Upper lobe of right lung (tissue), 1 donor: ENCODE results near the gene JAML. TPM values are rescaled to one million over a fixed set of nuclear protein-coding genes. Genes with fewer than 3 reads are reported as not detected.

ENCODE experiments used
- ATAC-seq: fragments of 200-7000 bp; cut with Tn5 transposase; one replicate; pipeline ENCODE4 v1.9.1; 2020; ENCODE audit warnings: mild to moderate bottlenecking, moderate library complexity
- DNase-seq: peaks from one replicate; pipeline ENCODE4 v3.0.0-alpha.2; 2020
- H3K27ac ChIP-seq: fragments of 200-600 bp; one replicate; pipeline ENCODE4 v1.8.0; 2022
- H3K27me3 ChIP-seq: fragments of 200-600 bp; one replicate; pipeline ENCODE4 v1.8.0; 2022; ENCODE audit warnings: mild to moderate bottlenecking
- H3K36me3 ChIP-seq: fragments of 200-600 bp; one replicate; pipeline ENCODE4 v1.8.0; 2022
- H3K4me1 ChIP-seq: fragments of 200-600 bp; one replicate; pipeline ENCODE4 v1.8.0; 2022
- H3K4me3 ChIP-seq: fragments of 200-600 bp; one replicate; pipeline ENCODE4 v1.8.0; 2022; ENCODE audit warnings: mild to moderate bottlenecking
- H3K9me3 ChIP-seq: fragments of 200-600 bp; one replicate; pipeline ENCODE4 v1.8.0; 2022
- CTCF ChIP-seq: fragments of 200-600 bp; IDR thresholded peaks from one replicate; pipeline ENCODE4 v1.8.0; 2022; ENCODE audit warnings: antibody characterized with exemption
- intact Hi-C: fragments of 100-400 bp; cut with DNase I; formaldehyde crosslinking; loops from one replicate; pipeline ENCODE4 v1.11.0; 2022
- total RNA-seq: library from RNA; stranded (reverse); fragmentation: NEBNext Ultra II Directional; extraction: Animal tissue kit (Norgen Biotek cat#: 25700); gene quantifications from one replicate; pipeline ENCODE4 v1.2.1, GENCODE V29; 2021
- donor health status: DM: no; HTN: yes; CAD: no; lungs with severe emphysema.

JAML gene
- total RNA-seq, 1 donor from 2014 or later: 87.9 TPM

- no peaks in the 10 kb centered on the region for H3K4me1 ChIP-seq
- H3K36me3 ChIP-seq: no peaks in the 10 kb centered on the region
- no peaks in the 10 kb centered on the region for H3K9me3 ChIP-seq
- peak overlapping the region; percentile 70 for H3K4me3 ChIP-seq
- peak; percentile 56 for DNase-seq
- intact Hi-C loops: no loop called here
- TF ChIP-seq CTCF: no peak
- H3K27me3 ChIP-seq: peaks cover 9% of the 10 kb centered on the region
- no peak for ATAC-seq
- no peak overlapping the region for H3K27ac ChIP-seq
Measured at GRCh38 chr11:118144301-118145268, 80.2 kb downstream of the JAML start.

Other genes starting within 250 kb of the JAML start
- gene IL10RA, start 238.6 kb downstream of the JAML start, total RNA-seq: 33.8 TPM
- gene TMPRSS4, start 147.9 kb downstream of the JAML start, total RNA-seq: 3.0 TPM
- not detected for gene SMIM35, start 138.0 kb downstream of the JAML start, total RNA-seq
- gene SCN4B, start 72.2 kb downstream of the JAML start, total RNA-seq: 7.2 TPM
- 2.5 TPM for gene SCN2B, start 48.4 kb downstream of the JAML start, total RNA-seq
- gene MPZL3, start 27.4 kb upstream of the JAML start, total RNA-seq: 11.8 TPM
- gene MPZL2, start 39.3 kb upstream of the JAML start, total RNA-seq: 119 TPM
- 14.5 TPM for gene CD3E, start 79.7 kb upstream of the JAML start, total RNA-seq
- 8.5 TPM for gene CD3D, start 117.7 kb upstream of the JAML start, total RNA-seq
- gene CD3G, start 119.3 kb upstream of the JAML start, total RNA-seq: 6.5 TPM
- gene UBE4A, start 134.6 kb upstream of the JAML start, total RNA-seq: 40.0 TPM
- 140 TPM for gene ATP5MG, start 176.6 kb upstream of the JAML start, total RNA-seq
- 64.7 TPM for gene KMT2A, start 211.5 kb upstream of the JAML start, total RNA-seq